HepG2 (cell line): ENCODE measurements around the gene SPATA21. TPM values are rescaled to one million over a fixed set of nuclear protein-coding genes. Genes with fewer than 3 reads are reported as not detected.

ENCODE experiments used
- ATAC-seq: fragments of 200-7000 bp; cut with Tn5 transposase; 3 replicates; pipeline ENCODE4 v1.9.1; 2020; ENCODE audit warnings: mild to moderate bottlenecking, moderate library complexity
- BruUV-seq: library from RNA; stranded (reverse); fragments of 400-500 nt; replicated peaks from 2 replicates; lab custom pipeline; 2021; lab: Mats Ljungman, UMichigan
- CTCF ChIA-PET: fragments of 300-600 bp; formaldehyde crosslinking; extraction: SDS; loops from one replicate; lab custom pipeline; 2021; ENCODE audit warnings: low total read pairs, inconsistent platforms, low intra/inter-chr PET ratio; lab: Yijun Ruan, JAX
- POLR2A ChIA-PET: fragments of 350-600 bp; sonication (Branson Sonifier 250); formaldehyde crosslinking; loops from one replicate; lab custom pipeline; 2020; ENCODE audit warnings: antibody characterized with exemption, inconsistent platforms; lab: Yijun Ruan, JAX
- DNase-seq: peaks from one replicate; pipeline ENCODE4 v3.0.0-alpha.2; 2015; ENCODE audit warnings: low spot score
- FAIRE-seq: peaks from 3 replicates; lab custom pipeline; 2011; peaks lifted over from hg19 to GRCh38; lab: Jason Lieb, UNC
- H2AFZ ChIP-seq: one replicate; pipeline ENCODE4 v1.6.1; 2011; ENCODE audit warnings: low read length, inconsistent platforms
- H3K27ac ChIP-seq: fragments of 300-600 bp; 3 replicates; pipeline ENCODE4 v1.8.0; 2011; ENCODE audit warnings: mixed run types, mild to moderate bottlenecking, mixed read lengths, low read length, inconsistent platforms; ENCODE audit not compliant: insufficient read depth; ENCODE audit errors: extremely low read length
- H3K27me3 ChIP-seq, 2 experiments: fragments of 200-600 bp in 1 of 2; 2 replicates in 1 of 2; 3 replicates in 1 of 2; pipeline versions ENCODE4 v1.6.0 to v1.8.0; 2011; ENCODE audit warnings: low read length in 2 of 2, mild to moderate bottlenecking in 2 of 2, moderate library complexity in 2 of 2, inconsistent platforms in 1 of 2; ENCODE audit not compliant: insufficient read depth in 2 of 2, control insufficient read depth in 1 of 2
- H3K36me3 ChIP-seq, 2 experiments: fragments of 200-600 bp in 1 of 2; replicated peaks in 1 of 2; 2 replicates in 1 of 2; 3 replicates in 1 of 2; pipeline versions ENCODE4 v1.5.1 to v1.8.0; 2011; ENCODE audit warnings: low read length in 2 of 2, inconsistent platforms in 1 of 2; ENCODE audit not compliant: insufficient read depth in 2 of 2, control insufficient read depth in 1 of 2
- H3K4me1 ChIP-seq: 2 replicates; pipeline ENCODE4 v1.5.1; 2012; ENCODE audit warnings: low read length, inconsistent platforms; ENCODE audit not compliant: insufficient read depth
- H3K4me2 ChIP-seq: 2 replicates; pipeline ENCODE4 v1.6.0; 2011; ENCODE audit warnings: low read depth, low read length, inconsistent platforms
- H3K4me3 ChIP-seq, 3 experiments: fragments of 200-600 bp in 1 of 3; sonication (generic), shearing (Covaris generic) in 1 of 3; replicated peaks in 1 of 3; 2 replicates each; pipeline ENCODE4 v1.5.1; 2011 to 2016; ENCODE audit warnings: low read length in 3 of 3, inconsistent platforms in 2 of 3, low read depth in 2 of 3, mild to moderate bottlenecking in 2 of 3, control low read depth in 1 of 3, mixed read lengths in 1 of 3; ENCODE audit not compliant: insufficient read depth in 1 of 3
- H3K79me2 ChIP-seq: one replicate; pipeline ENCODE4 v1.6.1; 2011; ENCODE audit warnings: low read length, inconsistent platforms; ENCODE audit not compliant: insufficient read depth
- H3K9ac ChIP-seq: 2 replicates; pipeline ENCODE4 v1.6.0; 2011; ENCODE audit warnings: mild to moderate bottlenecking, low read depth, low read length, inconsistent platforms; ENCODE audit not compliant: insufficient read depth
- H3K9me3 ChIP-seq: 2 replicates; pipeline ENCODE4 v1.5.1; 2012; ENCODE audit warnings: mild to moderate bottlenecking, low read length
- H4K20me1 ChIP-seq: 2 replicates; pipeline ENCODE4 v1.6.0; 2011; ENCODE audit warnings: inconsistent platforms, mild to moderate bottlenecking, low read length, moderate library complexity; ENCODE audit not compliant: insufficient read depth
- BCL6 ChIP-seq: IDR thresholded peaks from 2 replicates; pipeline ENCODE4 v1.6.1; 2016; ENCODE audit warnings: missing genetic modification reagents, missing compliant biosample characterization
- HNRNPH1 ChIP-seq: fragments of 200-400 bp; formaldehyde crosslinking; optimal IDR thresholded peaks from 2 replicates; pipeline ENCODE3; 2017; ENCODE audit warnings: mild to moderate bottlenecking, low read depth, low read length
- HOXA7 ChIP-seq: sonication (generic); formaldehyde crosslinking; IDR thresholded peaks from 2 replicates; pipeline ENCODE4 v1.8.1; 2022; ENCODE audit warnings: mild to moderate bottlenecking, missing genetic modification reagents, moderate library complexity
- PAX8 ChIP-seq: sonication (generic); formaldehyde crosslinking; IDR thresholded peaks from 2 replicates; pipeline ENCODE4 v1.8.0; 2022; ENCODE audit warnings: mild to moderate bottlenecking, missing genetic modification reagents, borderline replicate concordance
- RFX1 ChIP-seq: fragments of 450-650 bp; IDR thresholded peaks from 2 replicates; pipeline ENCODE4 v1.6.1; 2017
- RORA ChIP-seq: sonication (generic); formaldehyde crosslinking; IDR thresholded peaks from 2 replicates; pipeline ENCODE4 v1.5.0; 2020; ENCODE audit warnings: mild to moderate bottlenecking, missing genetic modification reagents, moderate library complexity
- ZBTB7B ChIP-seq: sonication (generic); formaldehyde crosslinking; IDR thresholded peaks from 2 replicates; pipeline ENCODE4 v1.4.0; 2020; ENCODE audit warnings: missing genetic modification reagents
- WGBS: methylation state at CpG from one replicate; pipeline ENCODE4 v1.1.6; 2017; ENCODE audit warnings: low lambda C conversion rate; 5-methylcytosine and 5-hydroxymethylcytosine counted together
- in situ Hi-C: cut with HindIII; loops from 2 replicates; pipeline ENCODE4 v1.10.0; 2017; ENCODE audit warnings: low pct_unique_long_range_greater_than_20kb; ENCODE audit not compliant: extremely low pct_ligation_motif_present
- intact Hi-C: fragments of 100-400 bp; cut with micrococcal nuclease; formaldehyde crosslinking; loops from one replicate; pipeline ENCODE4 v1.10.0; 2022; ENCODE audit not compliant: unreplicated experiment
- polyA plus RNA-seq, 8 experiments: library from polyadenylated mRNA; depleted of rRNA in 3 of 8; stranded (reverse) in 7 of 8; unstranded in 1 of 8; fragments of >200 nt; fragmentation: Illumina TruSeq in 4 of 8; extraction: Trizol in 4 of 8; gene quantifications; 2 replicates each; pipeline versions ENCODE4 v1.2.1 to v1.2.3, GENCODE V29; 2011 to 2016; ENCODE audit warnings: low read depth in 4 of 8, missing spikeins in 1 of 8, mixed read lengths in 1 of 8; ENCODE audit not compliant: insufficient read depth in 1 of 8
- total RNA-seq, 5 experiments: library from RNA; depleted of rRNA; stranded (reverse); fragments of >200 nt; fragmentation: Illumina TruSeq; extraction: Trizol; gene quantifications; 2 replicates each; pipeline ENCODE4 v1.2.3, GENCODE V29; 2016; ENCODE audit warnings: low read depth in 1 of 5
- TF ChIP-seq, protein P1 (sequence below): IDR thresholded peaks from 2 replicates; pipeline ENCODE4 v1.6.1; 2018; ENCODE audit warnings: missing genetic modification reagents, mild to moderate bottlenecking, missing compliant biosample characterization
- TF ChIP-seq, protein P2 (sequence below): sonication (generic); formaldehyde crosslinking; IDR thresholded peaks from 2 replicates; pipeline ENCODE4 v1.4.0; 2020; ENCODE audit warnings: missing genetic modification reagents, borderline replicate concordance
- TF ChIP-seq, protein P3 (sequence below): sonication (generic); formaldehyde crosslinking; IDR thresholded peaks from 2 replicates; pipeline ENCODE4 v1.9.0; 2021; ENCODE audit warnings: missing genetic modification reagents, borderline replicate concordance
- TF ChIP-seq, protein P4 (sequence below): sonication (generic); formaldehyde crosslinking; conservative IDR thresholded peaks from 2 replicates; pipeline ENCODE4 v1.4.0; 2020; ENCODE audit warnings: missing genetic modification reagents

The SPATA21 gene
- total and polyA plus RNA-seq, 2 of the 13 experiments (the other 11 are each of a cell fraction or from before 2014, with no cell fraction given), result 0.80 to 1.4 TPM

DNA sequence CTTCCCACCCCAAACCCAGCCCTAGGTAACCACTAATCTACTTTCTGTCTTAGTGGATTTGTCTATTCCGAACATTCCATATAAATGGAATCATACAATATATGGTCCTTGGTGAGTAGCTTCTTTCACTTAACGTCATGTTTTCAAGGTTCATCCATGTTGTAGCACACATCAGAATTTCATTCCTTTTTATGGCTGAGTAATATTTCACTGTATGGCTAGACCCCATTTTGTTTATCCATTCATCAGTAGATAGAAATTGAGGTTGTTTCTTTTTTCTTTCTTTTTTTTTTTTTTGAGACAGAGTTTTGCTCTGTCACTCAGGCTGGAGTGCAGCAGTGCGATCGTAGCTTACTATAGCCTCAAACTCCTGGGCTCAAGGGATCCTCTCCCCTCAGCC is 3.2 kb downstream of the SPATA21 start:
- no peak for TF ChIP-seq RORA
- TF ChIP-seq RFX1, result no peak
- TF ChIP-seq HOXA7 (CRISPR knock-in tag), result no peak
- TF ChIP-seq, protein P1, sequence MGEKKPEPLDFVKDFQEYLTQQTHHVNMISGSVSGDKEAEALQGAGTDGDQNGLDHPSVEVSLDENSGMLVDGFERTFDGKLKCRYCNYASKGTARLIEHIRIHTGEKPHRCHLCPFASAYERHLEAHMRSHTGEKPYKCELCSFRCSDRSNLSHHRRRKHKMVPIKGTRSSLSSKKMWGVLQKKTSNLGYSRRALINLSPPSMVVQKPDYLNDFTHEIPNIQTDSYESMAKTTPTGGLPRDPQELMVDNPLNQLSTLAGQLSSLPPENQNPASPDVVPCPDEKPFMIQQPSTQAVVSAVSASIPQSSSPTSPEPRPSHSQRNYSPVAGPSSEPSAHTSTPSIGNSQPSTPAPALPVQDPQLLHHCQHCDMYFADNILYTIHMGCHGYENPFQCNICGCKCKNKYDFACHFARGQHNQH (CRISPR knock-in tag), result no peak
- TF ChIP-seq ZBTB7B (CRISPR knock-in tag), result no peak
- TF ChIP-seq BCL6 (CRISPR knock-in tag), result no peak
- TF ChIP-seq HNRNPH1, result no peak
- no peak for TF ChIP-seq PAX8 (CRISPR knock-in tag)
- TF ChIP-seq, all 625 proteins: peak for 0
- DNase-seq (no peak), ATAC-seq (no peak), FAIRE-seq (no peak)
- BruUV-seq, result no TSS peak
- 71% methylated on average over 4 of the region's 4 CpGs for WGBS
- Histone ChIP-seq H3K36me3 (no peaks in the 10 kb centered on the region), H4K20me1 (no peaks in the 10 kb centered on the region), H3K9ac (no peak overlapping the region), H3K4me1 (peaks cover 22% of the 10 kb centered on the region), H3K79me2 (no peaks in the 10 kb centered on the region), H3K4me3 (no peak overlapping the region), H3K27ac (no peak overlapping the region), H3K9me3 (no peaks in the 10 kb centered on the region), H3K27me3 (no peaks in the 10 kb centered on the region; a peak in 1 of 5 replicates), H3K4me2 (no peak overlapping the region), H2AFZ (no peak overlapping the region)
- POLR2A ChIA-PET, result no interaction called here
- CTCF ChIA-PET, result no interaction called here
- intact Hi-C loops, result no loop called here
- in situ Hi-C loops, result no loop called here

DNA sequence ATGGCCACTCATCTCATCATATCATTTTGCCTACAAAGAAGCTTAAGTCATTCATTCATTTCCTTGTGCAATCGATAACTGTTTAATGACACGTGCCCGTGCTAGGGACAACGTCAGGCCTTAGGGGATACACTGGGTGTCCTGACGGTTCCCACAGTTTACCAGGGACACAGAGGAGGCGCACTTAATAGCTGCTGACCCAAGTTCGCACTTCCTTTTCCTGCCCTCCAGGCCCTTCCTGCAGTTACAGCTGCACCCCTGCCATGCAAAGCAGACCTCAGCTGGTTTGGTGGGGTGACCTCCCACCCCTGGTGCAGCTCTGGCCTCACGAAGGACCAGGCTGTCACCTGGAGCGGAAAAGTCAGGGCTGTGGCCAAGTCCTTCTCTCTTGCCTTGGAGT is 4.2 kb downstream of the SPATA21 start:
- POLR2A ChIA-PET, result no interaction called here
- H3K4me1 ChIP-seq, result peaks cover 23% of the 10 kb centered on the region
- intact Hi-C loops (no loop called here), in situ Hi-C loops (no loop called here)
- no peak overlapping the region; a peak in 1 of 6 replicates for H3K4me3 ChIP-seq
- H3K9me3 ChIP-seq, result no peaks in the 10 kb centered on the region
- no TSS peak for BruUV-seq
- 35% methylated on average over 9 of the region's 9 CpGs for WGBS
- H3K4me2 ChIP-seq, result peak overlapping the region; percentile 50; the same call in 1 of the 2 replicates
- ATAC-seq (no peak; the same call in 1 of the 3 replicates), FAIRE-seq (no peak), DNase-seq (no peak)
- TF ChIP-seq, protein P2, sequence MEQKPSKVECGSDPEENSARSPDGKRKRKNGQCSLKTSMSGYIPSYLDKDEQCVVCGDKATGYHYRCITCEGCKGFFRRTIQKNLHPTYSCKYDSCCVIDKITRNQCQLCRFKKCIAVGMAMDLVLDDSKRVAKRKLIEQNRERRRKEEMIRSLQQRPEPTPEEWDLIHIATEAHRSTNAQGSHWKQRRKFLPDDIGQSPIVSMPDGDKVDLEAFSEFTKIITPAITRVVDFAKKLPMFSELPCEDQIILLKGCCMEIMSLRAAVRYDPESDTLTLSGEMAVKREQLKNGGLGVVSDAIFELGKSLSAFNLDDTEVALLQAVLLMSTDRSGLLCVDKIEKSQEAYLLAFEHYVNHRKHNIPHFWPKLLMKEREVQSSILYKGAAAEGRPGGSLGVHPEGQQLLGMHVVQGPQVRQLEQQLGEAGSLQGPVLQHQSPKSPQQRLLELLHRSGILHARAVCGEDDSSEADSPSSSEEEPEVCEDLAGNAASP, result no peak
- TF ChIP-seq BCL6 (CRISPR knock-in tag), result no peak
- TF ChIP-seq, protein P3, sequence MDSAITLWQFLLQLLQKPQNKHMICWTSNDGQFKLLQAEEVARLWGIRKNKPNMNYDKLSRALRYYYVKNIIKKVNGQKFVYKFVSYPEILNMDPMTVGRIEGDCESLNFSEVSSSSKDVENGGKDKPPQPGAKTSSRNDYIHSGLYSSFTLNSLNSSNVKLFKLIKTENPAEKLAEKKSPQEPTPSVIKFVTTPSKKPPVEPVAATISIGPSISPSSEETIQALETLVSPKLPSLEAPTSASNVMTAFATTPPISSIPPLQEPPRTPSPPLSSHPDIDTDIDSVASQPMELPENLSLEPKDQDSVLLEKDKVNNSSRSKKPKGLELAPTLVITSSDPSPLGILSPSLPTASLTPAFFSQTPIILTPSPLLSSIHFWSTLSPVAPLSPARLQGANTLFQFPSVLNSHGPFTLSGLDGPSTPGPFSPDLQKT (CRISPR knock-in tag), result no peak
- TF ChIP-seq, protein P4, sequence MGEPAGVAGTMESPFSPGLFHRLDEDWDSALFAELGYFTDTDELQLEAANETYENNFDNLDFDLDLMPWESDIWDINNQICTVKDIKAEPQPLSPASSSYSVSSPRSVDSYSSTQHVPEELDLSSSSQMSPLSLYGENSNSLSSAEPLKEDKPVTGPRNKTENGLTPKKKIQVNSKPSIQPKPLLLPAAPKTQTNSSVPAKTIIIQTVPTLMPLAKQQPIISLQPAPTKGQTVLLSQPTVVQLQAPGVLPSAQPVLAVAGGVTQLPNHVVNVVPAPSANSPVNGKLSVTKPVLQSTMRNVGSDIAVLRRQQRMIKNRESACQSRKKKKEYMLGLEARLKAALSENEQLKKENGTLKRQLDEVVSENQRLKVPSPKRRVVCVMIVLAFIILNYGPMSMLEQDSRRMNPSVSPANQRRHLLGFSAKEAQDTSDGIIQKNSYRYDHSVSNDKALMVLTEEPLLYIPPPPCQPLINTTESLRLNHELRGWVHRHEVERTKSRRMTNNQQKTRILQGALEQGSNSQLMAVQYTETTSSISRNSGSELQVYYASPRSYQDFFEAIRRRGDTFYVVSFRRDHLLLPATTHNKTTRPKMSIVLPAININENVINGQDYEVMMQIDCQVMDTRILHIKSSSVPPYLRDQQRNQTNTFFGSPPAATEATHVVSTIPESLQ (CRISPR knock-in tag), result no peak
- no peaks in the 10 kb centered on the region for H3K36me3 ChIP-seq
- H3K79me2 ChIP-seq, result no peaks in the 10 kb centered on the region
- no peak overlapping the region for H2AFZ ChIP-seq
- no peak overlapping the region for H3K9ac ChIP-seq
- H4K20me1 ChIP-seq, result no peaks in the 10 kb centered on the region
- CTCF ChIA-PET, result no interaction called here
- no peaks in the 10 kb centered on the region; a peak in 1 of 5 replicates for H3K27me3 ChIP-seq
- H3K27ac ChIP-seq, result no peak overlapping the region
